NCI-H2171 (cell line): Measurements from ENCODE around the gene SNPH.
A peak's percentile ranks its signal among the peaks of the same experiment; 100 is the strongest.

ENCODE experiments used
- DNase-seq: peaks from one replicate; lab custom pipeline; 2025; lab: John Stamatoyannopoulos, UW

SNPH gene

GRCh38 chr20:1265226-1265915 is 723 bp upstream of the SNPH start:
- DNase-seq, result no peak

GRCh38 chr20:1265916-1266166 is 253 bp upstream of the SNPH start:
- DNase-seq, result no peak

GRCh38 chr20:1267161-1267560 is 1.1 kb downstream of the SNPH start:
- DNase-seq, result no peak

- DNase-seq, result no peak
These were observed 1.8 kb downstream of the SNPH start for GRCh38 chr20:1267809-1268374.

GRCh38 chr20:1269235-1269634 is 3.1 kb downstream of the SNPH start:
- DNase-seq, result no peak

- DNase-seq, result no peak
These were observed 3.8 kb downstream of the SNPH start for GRCh38 chr20:1269850-1270249.

GRCh38 chr20:1272368-1273100 is 6.4 kb downstream of the SNPH start:
- DNase-seq, result no peak

- no peak for DNase-seq
These were observed 7.3 kb downstream of the SNPH start for GRCh38 chr20:1273366-1273765.

- DNase-seq, result peak; percentile 53
These were observed 8.6 kb downstream of the SNPH start for GRCh38 chr20:1274485-1275311.

GRCh38 chr20:1275919-1276318 is 9.8 kb downstream of the SNPH start:
- DNase-seq, result no peak

- no peak for DNase-seq
These were observed 11.6 kb downstream of the SNPH start for GRCh38 chr20:1277529-1278322.

- no peak for DNase-seq
These were observed 12.9 kb downstream of the SNPH start for GRCh38 chr20:1278993-1279392.

GRCh38 chr20:1280195-1281102 is 14.4 kb downstream of the SNPH start:
- no peak for DNase-seq

GRCh38 chr20:1281279-1282057 is 15.4 kb downstream of the SNPH start:
- DNase-seq, result no peak

- no peak for DNase-seq
These were observed 16.9 kb downstream of the SNPH start for GRCh38 chr20:1282966-1283365.

- DNase-seq, result no peak
These were observed 17.7 kb downstream of the SNPH start for GRCh38 chr20:1283522-1284510.

- no peak for DNase-seq
These were observed 20.4 kb downstream of the SNPH start for GRCh38 chr20:1286267-1287024.

GRCh38 chr20:1287306-1287705 is 21.2 kb downstream of the SNPH start:
- DNase-seq, result no peak
